ENCODE results near the gene CALB2.

CALB2 gene

GRCh38 chr16:71426880-71427615, 68.5 kb downstream of the CALB2 start:
- DNase-seq (ENCODE audit: low spot score), result no peak

DNA sequence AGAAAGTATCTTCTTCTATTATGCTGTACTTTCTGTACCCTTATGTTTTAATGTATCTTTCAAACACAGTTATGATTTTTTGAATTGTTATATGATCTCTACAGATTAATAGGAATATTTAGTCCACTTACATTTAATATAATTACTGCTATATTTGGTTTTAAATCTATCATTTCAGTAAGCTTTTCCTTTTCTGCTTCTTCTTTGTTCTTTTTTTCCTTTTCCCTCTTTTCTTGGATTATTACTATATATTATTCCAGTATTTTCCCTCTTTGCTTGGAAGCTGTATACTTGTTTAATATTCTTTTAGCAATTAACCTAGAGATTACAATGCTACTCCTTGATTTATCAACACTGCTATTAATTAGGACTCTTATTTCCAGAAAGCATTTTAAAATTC, 69.9 kb downstream of the CALB2 start:
- DNase-seq (ENCODE audit: low spot score), result no peak

GRCh38 chr16:71428883-71429282, 70.4 kb downstream of the CALB2 start:
- DNase-seq (ENCODE audit: low spot score), result no peak

GRCh38 chr16:71429581-71429980, 71.1 kb downstream of the CALB2 start:
- DNase-seq (ENCODE audit: low spot score), result no peak

DNA sequence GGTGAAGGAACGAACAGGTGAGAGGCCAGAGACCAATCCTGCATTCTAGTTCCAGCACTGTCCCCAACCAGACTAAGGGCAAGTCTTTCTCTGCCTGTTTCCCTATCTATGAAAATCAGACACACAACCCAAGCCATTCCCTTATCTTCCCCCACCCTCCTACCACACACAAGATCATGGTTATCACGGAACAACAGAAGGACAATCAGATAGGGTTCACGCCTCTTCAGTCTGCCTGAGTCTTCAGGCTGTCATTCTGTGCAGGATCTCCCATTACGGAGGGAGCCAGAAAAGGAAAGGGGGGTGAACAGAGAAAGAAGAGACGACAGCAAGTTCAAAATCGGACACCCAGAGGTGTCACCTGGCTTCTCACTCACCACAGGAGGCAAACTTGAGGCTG, 72.2 kb downstream of the CALB2 start:
- DNase-seq (ENCODE audit: low spot score), result no peak

- DNase-seq (ENCODE audit: low spot score), result no peak
Observed at GRCh38 chr16:71431176-71431575, 72.7 kb downstream of the CALB2 start.

GRCh38 chr16:71431991-71432390, 73.5 kb downstream of the CALB2 start:
- DNase-seq (ENCODE audit: low spot score), result no peak

DNA sequence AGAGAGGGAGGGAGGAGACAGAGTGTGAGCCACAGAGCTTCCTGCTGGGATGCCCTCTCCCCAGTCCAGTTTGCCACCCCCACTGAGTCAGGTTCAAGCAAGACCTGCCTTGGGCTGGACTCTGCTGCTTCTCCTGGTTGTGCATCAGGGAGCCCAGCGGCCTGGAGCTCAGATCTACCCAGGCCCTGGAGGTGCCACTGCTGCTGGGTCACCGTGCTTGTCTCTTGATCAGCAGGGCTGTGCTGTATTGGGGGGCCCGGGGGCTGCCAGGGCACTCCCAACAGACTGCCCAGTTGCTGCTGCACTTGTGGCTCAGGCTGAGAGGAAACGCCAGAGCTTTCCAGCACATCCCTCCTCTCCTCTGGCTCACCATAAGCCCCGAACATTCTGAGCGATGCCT, 74.4 kb downstream of the CALB2 start:
- no peak for DNase-seq (ENCODE audit: low spot score)

- DNase-seq (ENCODE audit: low spot score), result no peak
Observed at GRCh38 chr16:71436473-71436872, 78.0 kb downstream of the CALB2 start.

DNA sequence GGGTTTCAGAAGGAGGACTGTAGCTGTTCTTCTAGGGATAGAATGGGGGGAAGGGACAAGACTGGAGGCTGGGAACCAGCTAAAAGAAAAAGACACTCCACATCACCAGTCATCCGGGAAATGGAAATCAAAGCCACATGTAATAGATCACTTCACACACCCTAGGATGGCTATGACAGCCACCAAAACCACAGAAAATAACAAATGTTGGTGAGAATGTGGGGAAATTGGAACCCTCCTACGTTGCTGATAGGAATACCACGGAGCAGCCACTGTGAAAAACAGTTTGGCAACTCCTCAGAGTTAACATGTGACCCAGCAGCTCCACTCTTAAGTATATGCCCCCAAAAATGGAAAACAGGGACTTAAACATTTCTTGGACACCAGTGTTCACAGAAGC, 81.0 kb downstream of the CALB2 start:
- no peak for DNase-seq (ENCODE audit: low spot score)
